Measurements from ENCODE around the gene ALB. TPM values are rescaled to one million over a fixed set of nuclear protein-coding genes. Genes with fewer than 3 reads are reported as not detected.
"Not testable (repeated sequence)": the region's sequence is repeated elsewhere in the genome, so short reads cannot be mapped to it uniquely, and the experiment has no call there.

The ALB gene
- 15.7 TPM for total RNA-seq

DNA sequence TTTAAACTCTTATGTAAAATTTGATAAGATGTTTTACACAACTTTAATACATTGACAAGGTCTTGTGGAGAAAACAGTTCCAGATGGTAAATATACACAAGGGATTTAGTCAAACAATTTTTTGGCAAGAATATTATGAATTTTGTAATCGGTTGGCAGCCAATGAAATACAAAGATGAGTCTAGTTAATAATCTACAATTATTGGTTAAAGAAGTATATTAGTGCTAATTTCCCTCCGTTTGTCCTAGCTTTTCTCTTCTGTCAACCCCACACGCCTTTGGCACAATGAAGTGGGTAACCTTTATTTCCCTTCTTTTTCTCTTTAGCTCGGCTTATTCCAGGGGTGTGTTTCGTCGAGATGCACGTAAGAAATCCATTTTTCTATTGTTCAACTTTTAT lies at the start of gene ALB:
TSS of gene ALB (plus strand) at position 246 of the 400 bp plus-strand sequence. CDS start at position 287, 41 bp downstream.
- H3K27ac ChIP-seq (ENCODE audit: low read depth, low read length), result no peak within 1 kb of the TSS
- H3K4me1 ChIP-seq (ENCODE audit: control insufficient read depth in 3 of 3, insufficient read depth in 3 of 3, low read length in 3 of 3), result no peaks in the 10 kb centered on the region
- H3K36me3 ChIP-seq (ENCODE audit: control insufficient read depth in 3 of 3, insufficient read depth in 3 of 3, low read length in 3 of 3), result no peaks in the 10 kb centered on the region
- no peak within 1 kb of the TSS for H3K4me3 ChIP-seq (ENCODE audit: low read length in 3 of 3)
- no peak within 1 kb of the TSS for H3K9ac ChIP-seq (ENCODE audit: low read depth in 1 of 3, low read length in 3 of 3)
- no peaks in the 10 kb centered on the region for H3K9me3 ChIP-seq (ENCODE audit: control insufficient read depth in 3 of 3, low read length in 3 of 3)
- no peaks in the 10 kb centered on the region for H3K27me3 ChIP-seq (ENCODE audit: control insufficient read depth in 3 of 3, insufficient read depth in 3 of 3, low read length in 3 of 3)

DNA sequence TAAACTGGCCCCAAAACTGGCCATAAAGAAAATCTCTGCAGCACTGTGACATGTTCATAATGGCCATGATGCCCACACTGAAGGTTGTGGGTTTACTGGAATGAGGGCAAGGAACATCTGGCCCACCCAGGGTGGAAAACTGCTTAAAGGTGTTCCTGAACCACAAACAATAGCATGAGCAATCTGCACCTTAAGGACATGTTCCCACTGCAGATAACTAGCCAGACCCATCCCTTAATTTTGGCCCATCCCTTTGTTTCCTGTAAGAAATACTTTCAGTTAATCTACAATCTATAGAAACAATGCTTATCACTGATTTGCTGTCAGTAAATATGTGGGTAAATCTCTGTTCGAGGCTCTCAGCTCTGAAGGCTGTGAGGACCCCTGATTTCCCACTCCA lies 46.9 kb upstream of the ALB start:
- not testable (repeated sequence) for H3K36me3 ChIP-seq (ENCODE audit: control insufficient read depth in 3 of 3, insufficient read depth in 3 of 3, low read length in 3 of 3); H3K9me3 ChIP-seq (ENCODE audit: control insufficient read depth in 3 of 3, low read length in 3 of 3); H3K27me3 ChIP-seq (ENCODE audit: control insufficient read depth in 3 of 3, insufficient read depth in 3 of 3, low read length in 3 of 3); H3K27ac ChIP-seq (ENCODE audit: low read depth, low read length); H3K4me1 ChIP-seq (ENCODE audit: control insufficient read depth in 3 of 3, insufficient read depth in 3 of 3, low read length in 3 of 3); H3K9ac ChIP-seq (ENCODE audit: low read depth in 1 of 3, low read length in 3 of 3); H3K4me3 ChIP-seq (ENCODE audit: low read length in 3 of 3)

DNA sequence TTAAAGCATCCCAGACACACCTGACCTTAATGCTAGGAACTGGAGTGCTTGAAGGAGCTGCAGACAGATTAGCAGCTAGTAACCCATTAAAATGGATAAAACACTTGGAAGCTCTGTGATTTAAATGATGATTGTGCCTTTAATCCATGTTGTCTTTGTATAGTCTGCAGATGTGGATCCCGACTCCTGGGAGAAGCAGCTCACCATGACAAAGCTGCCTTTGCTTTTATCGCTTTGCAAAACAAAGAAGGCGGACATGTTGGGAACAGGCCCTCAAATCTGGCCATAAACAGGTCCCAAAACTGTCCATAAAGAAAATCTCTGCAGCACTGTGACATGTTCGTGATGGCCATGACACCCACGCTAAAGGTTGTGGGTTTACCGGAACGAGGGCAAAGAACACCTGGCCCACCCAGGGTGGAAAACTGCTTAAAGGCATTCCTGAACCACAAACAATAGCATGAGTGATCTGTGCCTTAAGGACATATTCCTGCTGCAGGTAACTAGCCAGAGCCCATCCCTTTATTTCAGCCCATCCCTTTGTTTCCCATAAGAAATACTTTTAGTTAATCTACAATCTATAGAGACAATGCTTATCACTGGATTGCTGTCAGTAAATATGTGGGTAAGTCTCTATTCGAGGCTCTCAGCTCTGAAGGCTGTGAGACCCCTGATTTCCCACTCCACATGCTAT lies 34.4 kb upstream of the ALB start:
- H3K27me3 ChIP-seq (ENCODE audit: control insufficient read depth in 3 of 3, insufficient read depth in 3 of 3, low read length in 3 of 3); H3K9me3 ChIP-seq (ENCODE audit: control insufficient read depth in 3 of 3, low read length in 3 of 3); H3K36me3 ChIP-seq (ENCODE audit: control insufficient read depth in 3 of 3, insufficient read depth in 3 of 3, low read length in 3 of 3); H3K9ac ChIP-seq (ENCODE audit: low read depth in 1 of 3, low read length in 3 of 3); H3K4me1 ChIP-seq (ENCODE audit: control insufficient read depth in 3 of 3, insufficient read depth in 3 of 3, low read length in 3 of 3); H3K27ac ChIP-seq (ENCODE audit: low read depth, low read length); H3K4me3 ChIP-seq (ENCODE audit: low read length in 3 of 3): not testable (repeated sequence)

DNA sequence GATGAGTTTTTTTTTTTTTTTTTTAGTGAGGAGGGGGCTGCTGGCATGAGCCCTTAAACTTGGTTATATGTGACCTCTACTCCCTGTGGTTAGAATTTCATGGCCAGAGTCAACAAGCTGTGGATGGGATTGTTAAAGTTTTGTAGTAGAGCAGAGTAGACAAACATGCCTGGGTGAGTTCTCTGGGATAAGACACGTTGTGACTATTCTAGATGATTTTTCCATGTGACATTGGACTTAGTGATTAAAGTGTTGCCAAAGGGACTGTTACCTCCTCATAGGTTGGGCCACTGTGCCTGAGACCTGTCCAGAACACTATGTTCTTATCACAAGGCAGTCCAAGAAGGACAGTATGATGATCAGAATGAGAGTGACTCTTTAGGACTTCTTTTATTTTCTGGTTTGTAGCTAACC lies 28.8 kb upstream of the ALB start:
- H3K4me1 ChIP-seq (ENCODE audit: control insufficient read depth in 3 of 3, insufficient read depth in 3 of 3, low read length in 3 of 3), result no peaks in the 10 kb centered on the region
- no peak overlapping the region for H3K9ac ChIP-seq (ENCODE audit: low read depth in 1 of 3, low read length in 3 of 3)
- no peaks in the 10 kb centered on the region for H3K9me3 ChIP-seq (ENCODE audit: control insufficient read depth in 3 of 3, low read length in 3 of 3)
- H3K4me3 ChIP-seq (ENCODE audit: low read length in 3 of 3), result no peak overlapping the region
- no peak overlapping the region for H3K27ac ChIP-seq (ENCODE audit: low read depth, low read length)
- H3K27me3 ChIP-seq (ENCODE audit: control insufficient read depth in 3 of 3, insufficient read depth in 3 of 3, low read length in 3 of 3), result no peaks in the 10 kb centered on the region
- no peaks in the 10 kb centered on the region for H3K36me3 ChIP-seq (ENCODE audit: control insufficient read depth in 3 of 3, insufficient read depth in 3 of 3, low read length in 3 of 3)

DNA sequence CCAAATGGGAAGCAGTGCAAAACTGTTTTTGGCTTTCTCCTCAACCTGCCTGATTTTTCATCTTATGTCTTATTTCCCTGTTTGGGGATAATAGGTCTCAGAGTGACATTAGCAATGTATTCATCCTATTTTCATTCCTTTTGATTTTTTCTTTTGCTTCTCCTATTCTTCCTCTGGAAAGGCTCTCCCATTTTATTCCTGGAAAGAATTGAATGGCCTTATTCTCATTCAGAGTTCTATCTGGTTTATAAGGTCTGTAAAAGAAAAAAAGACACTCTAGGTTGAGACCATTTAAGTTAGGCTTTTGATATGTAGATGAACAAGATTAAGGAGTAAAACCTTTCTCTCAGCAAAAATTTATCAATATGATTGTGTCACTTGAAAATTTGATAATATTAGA lies 27.8 kb upstream of the ALB start:
- Histone ChIP-seq H3K9ac (ENCODE audit: low read depth in 1 of 3, low read length in 3 of 3) (no peak overlapping the region), H3K27ac (ENCODE audit: low read depth, low read length) (no peak overlapping the region), H3K4me3 (ENCODE audit: low read length in 3 of 3) (no peak overlapping the region), H3K27me3 (ENCODE audit: control insufficient read depth in 3 of 3, insufficient read depth in 3 of 3, low read length in 3 of 3) (no peaks in the 10 kb centered on the region), H3K36me3 (ENCODE audit: control insufficient read depth in 3 of 3, insufficient read depth in 3 of 3, low read length in 3 of 3) (no peaks in the 10 kb centered on the region), H3K4me1 (ENCODE audit: control insufficient read depth in 3 of 3, insufficient read depth in 3 of 3, low read length in 3 of 3) (no peaks in the 10 kb centered on the region), H3K9me3 (ENCODE audit: control insufficient read depth in 3 of 3, low read length in 3 of 3) (no peaks in the 10 kb centered on the region)

DNA sequence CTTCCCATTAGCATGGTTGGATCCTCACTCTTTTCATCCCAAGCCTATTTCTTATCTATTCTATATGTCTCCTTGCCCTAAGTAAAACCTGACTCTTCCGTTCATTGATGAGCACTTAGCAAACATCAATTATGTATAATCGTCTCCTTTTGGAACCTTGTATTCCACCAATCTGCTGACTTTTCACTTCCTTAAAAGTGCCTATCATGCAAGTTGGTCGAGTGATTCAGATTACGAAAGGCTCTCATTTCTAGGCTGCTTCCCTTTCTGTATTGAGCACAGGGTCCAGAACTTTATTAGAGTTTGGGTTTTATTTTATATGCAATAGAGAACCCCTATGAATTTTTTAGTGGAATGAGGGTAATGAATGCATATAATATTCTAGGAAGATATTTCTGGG lies 27.1 kb upstream of the ALB start:
- H3K4me3 ChIP-seq (ENCODE audit: low read length in 3 of 3), result no peak overlapping the region
- no peaks in the 10 kb centered on the region for H3K4me1 ChIP-seq (ENCODE audit: control insufficient read depth in 3 of 3, insufficient read depth in 3 of 3, low read length in 3 of 3)
- no peak overlapping the region for H3K9ac ChIP-seq (ENCODE audit: low read depth in 1 of 3, low read length in 3 of 3)
- no peaks in the 10 kb centered on the region for H3K36me3 ChIP-seq (ENCODE audit: control insufficient read depth in 3 of 3, insufficient read depth in 3 of 3, low read length in 3 of 3)
- H3K27ac ChIP-seq (ENCODE audit: low read depth, low read length), result no peak overlapping the region
- no peaks in the 10 kb centered on the region for H3K9me3 ChIP-seq (ENCODE audit: control insufficient read depth in 3 of 3, low read length in 3 of 3)
- no peaks in the 10 kb centered on the region for H3K27me3 ChIP-seq (ENCODE audit: control insufficient read depth in 3 of 3, insufficient read depth in 3 of 3, low read length in 3 of 3)

DNA sequence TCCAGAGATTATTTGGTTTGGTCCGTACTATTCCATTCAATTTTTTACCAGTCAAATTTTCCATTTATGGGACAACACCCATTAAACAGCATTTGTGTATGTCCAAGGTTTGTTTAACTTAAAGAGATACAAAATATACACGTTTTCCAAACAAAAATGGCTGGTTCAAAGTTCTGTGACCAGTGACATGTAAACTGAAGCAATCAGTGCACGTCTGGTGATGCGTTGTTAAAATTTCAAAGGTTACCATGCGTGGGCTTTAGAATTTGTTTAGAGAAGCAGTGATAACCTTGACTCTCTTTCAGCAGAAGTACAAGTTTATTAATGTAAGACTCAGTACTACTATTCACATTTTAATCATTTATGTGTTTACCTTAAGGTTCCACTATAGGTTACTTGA lies 25.2 kb upstream of the ALB start:
- H3K9ac ChIP-seq (ENCODE audit: low read depth in 1 of 3, low read length in 3 of 3), result no peak overlapping the region
- no peaks in the 10 kb centered on the region for H3K9me3 ChIP-seq (ENCODE audit: control insufficient read depth in 3 of 3, low read length in 3 of 3)
- no peaks in the 10 kb centered on the region for H3K27me3 ChIP-seq (ENCODE audit: control insufficient read depth in 3 of 3, insufficient read depth in 3 of 3, low read length in 3 of 3)
- no peaks in the 10 kb centered on the region for H3K36me3 ChIP-seq (ENCODE audit: control insufficient read depth in 3 of 3, insufficient read depth in 3 of 3, low read length in 3 of 3)
- no peak overlapping the region for H3K4me3 ChIP-seq (ENCODE audit: low read length in 3 of 3)
- no peak overlapping the region for H3K27ac ChIP-seq (ENCODE audit: low read depth, low read length)
- no peaks in the 10 kb centered on the region for H3K4me1 ChIP-seq (ENCODE audit: control insufficient read depth in 3 of 3, insufficient read depth in 3 of 3, low read length in 3 of 3)

DNA sequence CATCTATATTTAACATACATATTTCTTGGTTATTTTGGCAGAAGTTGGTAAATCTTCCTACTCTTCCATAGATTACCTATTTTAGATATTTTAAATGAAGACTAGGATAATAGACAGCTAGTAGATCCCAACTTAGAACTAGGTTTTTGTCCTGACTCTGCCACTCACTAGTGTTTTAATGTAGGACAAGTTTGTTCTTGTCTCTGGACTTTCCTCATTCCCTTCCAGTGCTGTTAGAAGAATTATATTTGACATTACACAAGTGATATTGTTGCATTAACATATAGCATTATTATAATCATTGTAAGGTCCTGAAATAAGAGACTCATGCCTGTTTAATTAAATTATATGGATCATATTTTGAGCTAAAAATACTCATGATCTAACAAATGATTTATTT lies 24.1 kb upstream of the ALB start:
- no peaks in the 10 kb centered on the region for H3K27me3 ChIP-seq (ENCODE audit: control insufficient read depth in 3 of 3, insufficient read depth in 3 of 3, low read length in 3 of 3)
- no peak overlapping the region for H3K27ac ChIP-seq (ENCODE audit: low read depth, low read length)
- H3K36me3 ChIP-seq (ENCODE audit: control insufficient read depth in 3 of 3, insufficient read depth in 3 of 3, low read length in 3 of 3), result no peaks in the 10 kb centered on the region
- no peak overlapping the region for H3K9ac ChIP-seq (ENCODE audit: low read depth in 1 of 3, low read length in 3 of 3)
- H3K4me1 ChIP-seq (ENCODE audit: control insufficient read depth in 3 of 3, insufficient read depth in 3 of 3, low read length in 3 of 3), result no peaks in the 10 kb centered on the region
- no peak overlapping the region for H3K4me3 ChIP-seq (ENCODE audit: low read length in 3 of 3)
- no peaks in the 10 kb centered on the region for H3K9me3 ChIP-seq (ENCODE audit: control insufficient read depth in 3 of 3, low read length in 3 of 3)

DNA sequence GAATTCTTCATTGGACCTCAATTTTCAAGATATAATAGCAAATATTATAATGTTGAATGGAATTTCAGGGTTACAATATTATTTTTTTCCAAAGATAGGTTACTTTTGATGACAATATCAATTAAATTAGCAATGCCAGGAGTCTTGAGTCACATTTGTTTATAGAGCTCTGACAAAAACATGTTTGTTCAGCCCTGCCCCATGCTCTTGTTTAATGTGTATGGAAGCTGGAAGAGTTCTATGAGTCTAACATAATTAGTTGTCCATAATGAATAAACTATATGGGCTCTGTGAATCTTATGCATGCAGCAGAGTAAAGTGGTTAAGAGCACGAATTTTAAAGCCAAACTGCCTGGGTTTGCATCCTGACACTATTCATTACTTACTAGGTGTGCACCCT lies 22.9 kb upstream of the ALB start:
- Histone ChIP-seq H3K27ac (ENCODE audit: low read depth, low read length) (no peak overlapping the region), H3K27me3 (ENCODE audit: control insufficient read depth in 3 of 3, insufficient read depth in 3 of 3, low read length in 3 of 3) (no peaks in the 10 kb centered on the region), H3K9ac (ENCODE audit: low read depth in 1 of 3, low read length in 3 of 3) (no peak overlapping the region), H3K4me1 (ENCODE audit: control insufficient read depth in 3 of 3, insufficient read depth in 3 of 3, low read length in 3 of 3) (no peaks in the 10 kb centered on the region), H3K4me3 (ENCODE audit: low read length in 3 of 3) (no peak overlapping the region), H3K36me3 (ENCODE audit: control insufficient read depth in 3 of 3, insufficient read depth in 3 of 3, low read length in 3 of 3) (no peaks in the 10 kb centered on the region), H3K9me3 (ENCODE audit: control insufficient read depth in 3 of 3, low read length in 3 of 3) (no peaks in the 10 kb centered on the region)

DNA sequence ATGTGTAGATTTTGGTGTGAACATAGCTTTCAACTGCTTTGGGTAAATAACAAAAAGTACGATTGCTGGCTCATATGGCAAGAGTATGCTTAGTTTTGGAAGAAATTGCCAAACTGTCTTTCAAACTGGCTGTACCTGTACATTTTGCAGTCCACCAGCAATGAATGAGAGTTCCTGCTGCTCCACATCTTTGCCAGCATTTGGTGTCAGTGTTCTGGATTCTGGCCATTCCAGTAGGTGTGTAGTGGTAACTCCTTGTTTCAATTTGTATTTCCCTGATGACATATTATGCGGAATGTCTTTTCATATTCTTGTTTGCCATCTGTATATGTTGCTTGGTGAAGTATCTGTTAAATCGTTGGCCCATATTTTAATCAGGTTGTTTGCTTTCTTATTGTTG lies 20.6 kb upstream of the ALB start:
- Histone ChIP-seq H3K4me1 (ENCODE audit: control insufficient read depth in 3 of 3, insufficient read depth in 3 of 3, low read length in 3 of 3) (no peaks in the 10 kb centered on the region), H3K9ac (ENCODE audit: low read depth in 1 of 3, low read length in 3 of 3) (no peak overlapping the region), H3K36me3 (ENCODE audit: control insufficient read depth in 3 of 3, insufficient read depth in 3 of 3, low read length in 3 of 3) (no peaks in the 10 kb centered on the region), H3K27ac (ENCODE audit: low read depth, low read length) (no peak overlapping the region), H3K4me3 (ENCODE audit: low read length in 3 of 3) (no peak overlapping the region), H3K9me3 (ENCODE audit: control insufficient read depth in 3 of 3, low read length in 3 of 3) (no peaks in the 10 kb centered on the region), H3K27me3 (ENCODE audit: control insufficient read depth in 3 of 3, insufficient read depth in 3 of 3, low read length in 3 of 3) (no peaks in the 10 kb centered on the region)

DNA sequence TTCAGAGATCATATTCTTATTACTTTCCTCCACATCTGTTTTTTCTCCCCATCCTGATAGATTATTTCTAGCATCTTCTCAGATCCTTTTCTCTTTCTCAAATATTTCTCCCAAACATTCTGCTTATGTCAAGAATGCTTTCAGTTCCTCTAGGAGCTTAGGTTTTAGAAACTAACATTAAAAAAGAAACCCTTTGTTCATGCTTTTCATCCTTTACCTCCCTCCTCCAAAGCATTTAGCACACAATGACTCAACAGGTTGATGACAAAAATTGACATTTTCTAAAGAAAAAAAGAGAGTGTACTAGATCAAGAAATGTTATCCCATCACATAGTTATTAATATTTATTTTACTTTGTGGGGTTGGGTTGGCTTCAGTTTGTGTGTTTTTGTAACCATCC lies 16.5 kb upstream of the ALB start:
- Histone ChIP-seq H3K4me3 (ENCODE audit: low read length in 3 of 3) (no peak overlapping the region), H3K27ac (ENCODE audit: low read depth, low read length) (no peak overlapping the region), H3K27me3 (ENCODE audit: control insufficient read depth in 3 of 3, insufficient read depth in 3 of 3, low read length in 3 of 3) (no peaks in the 10 kb centered on the region), H3K4me1 (ENCODE audit: control insufficient read depth in 3 of 3, insufficient read depth in 3 of 3, low read length in 3 of 3) (no peaks in the 10 kb centered on the region), H3K36me3 (ENCODE audit: control insufficient read depth in 3 of 3, insufficient read depth in 3 of 3, low read length in 3 of 3) (no peaks in the 10 kb centered on the region), H3K9me3 (ENCODE audit: control insufficient read depth in 3 of 3, low read length in 3 of 3) (no peaks in the 10 kb centered on the region), H3K9ac (ENCODE audit: low read depth in 1 of 3, low read length in 3 of 3) (no peak overlapping the region)
